Measurements from ENCODE around the gene SLC6A19. TPM values are rescaled to one million over a fixed set of nuclear protein-coding genes. Genes with fewer than 3 reads are reported as not detected.

Gene SLC6A19
- not detected in 2 replicates for total RNA-seq (2013; cell fraction: nucleolus; rRNA removed)
- total RNA-seq (2014; rRNA removed) (not detected in 2 replicates), total RNA-seq (2014; rRNA removed; fragmentation: Illumina TruSeq; extraction: Trizol) (not detected in 2 replicates), total RNA-seq (2021) (0.03 TPM in 1 of 2 replicates, not detected in the other), polyA plus RNA-seq (2011; rRNA removed) (not detected in 2 replicates), polyA plus RNA-seq (2014; fragmentation: Illumina TruSeq; extraction: Trizol) (0.01 TPM in 1 of 2 replicates, not detected in the other), polyA plus RNA-seq (2014; fragmentation: Nextera tagmentation; extraction: Ambion mirVana) (not detected), polyA plus RNA-seq (2014; rRNA removed) (not detected in 2 replicates), polyA plus RNA-seq (2016; fragmentation: Nextera tagmentation; extraction: Ambion mirVana) (not detected), polyA minus RNA-seq (2011; rRNA and poly(A)+ RNA removed) (not detected in 2 replicates), Bru-seq, nascent RNA (not detected), BruChase-seq, experiment 1, labeled RNA remaining after a 6-hour chase (not detected), BruChase-seq, experiment 2, labeled RNA remaining after a 2-hour chase (not detected)
- not detected for polyA plus RNA-seq (2011; ENCODE audit: low read depth)
- not detected in 2 replicates for polyA plus RNA-seq (2011; cell fraction: cytosol; rRNA removed)
- polyA plus RNA-seq (2011; cell fraction: nucleus; rRNA removed) = not detected in 2 replicates
- 0.04 TPM in 1 of 2 replicates, not detected in the other for polyA plus RNA-seq (2012)
- polyA minus RNA-seq (2011; cell fraction: cytosol; rRNA and poly(A)+ RNA removed) = not detected in 2 replicates
- not detected in 2 replicates for polyA minus RNA-seq (2011; cell fraction: nucleus; rRNA and poly(A)+ RNA removed)
- long read RNA-seq, experiment 1 = 0 reads
- long read RNA-seq, experiment 2 = 0 reads

GRCh38 chr5:1201327-1202025, at the start of gene SLC6A19:
SLC6A19 (plus strand) TSS chr5:1201595; CDS start chr5:1201651, 56 bp downstream.
- TF ChIP-seq POU2F2 (IDR thresholded peaks at IDR 0.05; ENCODE audit: borderline replicate concordance, low read depth, low read length) (no peak), ATF7 (IDR thresholded peaks at IDR 0.05; ENCODE audit: low read depth) (no peak), BCL11A (IDR thresholded peaks at IDR 0.05; ENCODE audit: low read depth, low read length) (no peak), SRF (IDR thresholded peaks at IDR 0.05; ENCODE audit: low read depth in 2 of 2, low read length in 2 of 2) (no peak), RFX5 (IDR thresholded peaks at IDR 0.05; ENCODE audit: low read depth, low read length) (no peak), TBL1XR1 (IDR thresholded peaks at IDR 0.05; ENCODE audit: low read depth, low read length) (no peak), TCF7 (IDR thresholded peaks at IDR 0.05; ENCODE audit: borderline replicate concordance) (no peak), BHLHE40 (IDR thresholded peaks at IDR 0.05; ENCODE audit: borderline replicate concordance in 1 of 2, low read depth in 2 of 2, low read length in 1 of 2) (no peak), CBFB (IDR thresholded peaks at IDR 0.05; ENCODE audit: low read depth) (no peak)
- SMC1A ChIA-PET (ENCODE audit: uncharacterized antibody, unreplicated experiment) = no interaction called here
- Histone ChIP-seq H3K9ac (ENCODE audit: control insufficient read depth, insufficient read depth, low read length) (no peak within 1 kb of the TSS), H2AFZ (ENCODE audit: control insufficient read depth, low read depth, low read length) (no peak within 1 kb of the TSS), H3K36me3 (ENCODE audit: control insufficient read depth in 2 of 2, insufficient read depth in 2 of 2, low read length in 1 of 2) (no peaks in the 10 kb centered on the region), H3K4me1 (ENCODE audit: control insufficient read depth, insufficient read depth, low read length) (no peaks in the 10 kb centered on the region), H3K4me3 (no peak within 1 kb of the TSS), H3K9me3 (replicated peaks; ENCODE audit: control insufficient read depth, insufficient read depth, low read length) (no peaks in the 10 kb centered on the region), H4K20me1 (ENCODE audit: control insufficient read depth, insufficient read depth) (no peaks in the 10 kb centered on the region), H3K79me2 (ENCODE audit: control insufficient read depth, insufficient read depth, low read length) (no peaks in the 10 kb centered on the region), H3K27ac (ENCODE audit: control insufficient read depth, insufficient read depth) (no peak within 1 kb of the TSS), H3K27me3 (replicated peaks in 1 of 2; ENCODE audit: control insufficient read depth in 2 of 2, insufficient read depth in 2 of 2, low read length in 1 of 2) (no peaks in the 10 kb centered on the region; a peak in 1 of 4 replicates), H3K4me2 (ENCODE audit: control insufficient read depth, insufficient read depth) (no peak within 1 kb of the TSS)
- no peak for DNase-seq (ENCODE audit: low read depth, low spot score)
- ATAC-seq = no peak
- POLR2A ChIA-PET = no interaction called here
- CTCF ChIA-PET = no interaction called here
- intact Hi-C loops (cut with micrococcal nuclease; ENCODE audit: unreplicated experiment) = no loop called here
- no peak for FAIRE-seq
- in situ Hi-C loops (cut with MboI) = no loop called here
- 67% methylated on average over 44 of the region's 51 CpGs for WGBS (ENCODE audit: insufficient coverage, insufficient replicate concordance, low lambda C conversion rate, missing lambda C conversion rate)
- BruUV-seq (replicated peaks) = no TSS peak
- RAD21 ChIA-PET (ENCODE audit: unreplicated experiment) = no interaction called here

Data from GM12878 (cell line).